COR-L47 (cell line): ENCODE data around the gene SLC48A1.

ENCODE experiments used
- DNase-seq: peaks from one replicate; lab custom pipeline; 2025; lab: John Stamatoyannopoulos, UW

The SLC48A1 gene

DNA sequence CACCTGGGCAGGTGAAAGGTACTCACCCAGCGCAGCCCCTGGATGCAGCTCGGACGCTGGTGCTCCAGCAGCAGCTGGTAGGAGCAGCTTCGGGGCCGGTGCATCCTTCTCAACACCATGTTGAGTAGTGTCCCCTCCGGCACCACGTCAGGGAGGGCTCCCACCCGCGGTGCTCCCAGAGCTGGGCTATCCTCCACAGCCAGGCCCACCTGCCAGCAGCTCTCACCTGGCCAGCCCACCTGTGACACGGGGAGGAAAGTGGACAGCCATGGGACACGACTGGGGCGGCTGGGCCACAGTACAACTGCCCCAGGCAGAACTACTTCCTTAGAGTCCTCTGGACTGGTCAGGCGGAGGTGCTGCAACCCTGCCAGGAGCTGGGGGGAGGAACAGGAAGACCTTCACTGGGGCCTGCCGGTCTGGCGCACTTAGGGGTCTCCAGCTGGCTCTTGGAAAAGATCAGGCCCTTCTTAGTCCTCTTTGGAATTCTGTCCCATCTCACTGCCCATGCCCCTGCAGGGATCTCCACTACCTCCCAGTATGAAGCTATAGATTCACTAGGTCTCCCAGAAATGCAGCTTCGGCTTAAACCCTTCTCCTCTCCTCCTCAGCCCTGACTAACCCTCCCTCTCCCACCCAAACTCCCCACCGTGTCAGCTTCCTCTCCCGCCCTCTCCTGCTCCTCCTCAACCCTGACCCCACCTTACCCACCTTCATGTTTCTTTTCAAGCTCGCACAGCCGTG, 15.0 kb upstream of the SLC48A1 start:
- no peak for DNase-seq

DNA sequence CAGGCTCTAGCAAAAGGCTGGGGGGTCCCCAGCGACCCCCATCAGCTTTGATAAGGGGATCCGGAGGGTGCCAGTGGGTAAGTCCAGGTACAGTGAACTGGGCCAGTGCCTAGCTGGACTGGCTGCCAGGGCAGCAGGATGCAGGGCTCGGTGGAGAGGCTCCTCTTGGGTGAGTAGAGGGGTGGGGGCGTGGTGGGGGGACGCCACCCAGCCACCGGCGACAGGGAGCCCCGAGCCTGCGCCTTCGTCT, 14.5 kb upstream of the SLC48A1 start:
- no peak for DNase-seq

DNA sequence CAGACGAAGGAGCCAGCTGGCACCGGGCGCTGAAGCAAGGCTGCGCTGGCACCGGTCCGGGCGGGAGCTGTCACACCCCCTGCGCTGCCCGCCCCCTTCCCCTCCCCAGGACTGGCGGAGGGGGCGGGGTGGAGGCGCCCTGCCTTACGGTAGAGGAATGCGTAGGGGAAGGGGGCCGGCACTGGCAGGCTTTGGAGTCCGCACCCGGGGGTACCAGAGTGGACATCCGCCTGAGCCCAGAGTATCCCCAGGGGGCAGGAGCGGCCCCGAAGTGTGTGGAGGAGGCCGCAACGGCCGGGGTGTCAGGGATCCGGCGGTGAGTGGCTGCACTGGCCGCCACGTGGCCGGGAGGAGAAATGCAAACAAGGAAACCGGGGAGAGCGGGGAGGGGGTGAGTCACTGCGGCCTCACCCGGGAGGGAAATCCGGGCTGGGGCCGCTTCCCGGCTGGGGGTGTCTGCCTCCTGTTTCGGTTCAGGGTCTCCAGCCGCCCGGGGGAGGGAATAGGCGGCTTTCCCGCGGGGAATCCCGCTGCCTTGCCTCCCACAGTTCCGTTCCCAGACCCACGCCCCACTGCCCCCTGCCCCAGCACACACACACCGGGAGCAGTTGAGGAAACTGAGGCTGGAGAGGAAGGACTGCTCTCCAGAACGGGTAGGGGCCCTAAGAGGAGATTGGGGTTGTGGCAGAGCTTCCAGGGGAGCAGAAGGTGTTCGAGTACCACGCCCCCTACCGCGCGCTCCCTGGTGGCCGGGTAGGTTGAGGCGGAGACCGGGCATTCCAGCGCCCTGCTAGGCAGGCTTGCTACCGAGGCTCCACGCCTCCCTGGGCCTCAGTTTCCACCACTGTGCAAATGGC, 14.0 kb upstream of the SLC48A1 start, which contains the start of gene RAPGEF3:
Gene RAPGEF3 (minus strand): TSS at position 47 of the 857 bp plus-strand sequence. CDS start 324 bp downstream, outside the sequence.
- peak; percentile 80 for DNase-seq

DNA sequence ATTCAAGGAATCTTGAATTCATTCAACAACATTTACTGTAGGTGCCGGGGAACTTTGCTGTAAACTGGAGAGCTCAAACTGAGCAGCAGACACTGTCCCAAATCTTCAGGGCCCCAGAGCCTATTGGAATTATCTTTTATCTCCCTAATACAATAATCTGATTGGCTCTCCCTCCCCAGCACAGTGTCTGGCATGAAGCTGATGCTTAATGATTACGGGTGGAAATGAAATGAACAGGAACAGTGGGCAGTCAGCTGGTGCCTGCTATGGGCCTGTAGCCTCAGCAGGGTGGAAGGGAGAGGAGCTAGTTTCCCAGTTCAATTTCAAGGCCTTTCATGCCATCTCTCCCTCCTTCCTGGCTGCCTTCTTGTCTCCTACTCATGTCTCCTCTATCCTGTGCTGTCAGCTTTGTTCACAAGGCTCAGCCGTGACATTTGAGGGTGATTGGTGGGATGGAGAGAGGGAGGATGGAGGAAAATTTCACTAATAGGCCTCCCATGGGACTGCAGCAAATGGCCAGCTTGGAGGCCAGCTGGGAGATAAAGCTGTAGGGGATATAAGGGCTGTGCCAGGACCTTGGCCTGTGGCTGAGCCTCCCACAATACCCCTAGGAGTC, 10.1 kb upstream of the SLC48A1 start:
- DNase-seq, result no peak

DNA sequence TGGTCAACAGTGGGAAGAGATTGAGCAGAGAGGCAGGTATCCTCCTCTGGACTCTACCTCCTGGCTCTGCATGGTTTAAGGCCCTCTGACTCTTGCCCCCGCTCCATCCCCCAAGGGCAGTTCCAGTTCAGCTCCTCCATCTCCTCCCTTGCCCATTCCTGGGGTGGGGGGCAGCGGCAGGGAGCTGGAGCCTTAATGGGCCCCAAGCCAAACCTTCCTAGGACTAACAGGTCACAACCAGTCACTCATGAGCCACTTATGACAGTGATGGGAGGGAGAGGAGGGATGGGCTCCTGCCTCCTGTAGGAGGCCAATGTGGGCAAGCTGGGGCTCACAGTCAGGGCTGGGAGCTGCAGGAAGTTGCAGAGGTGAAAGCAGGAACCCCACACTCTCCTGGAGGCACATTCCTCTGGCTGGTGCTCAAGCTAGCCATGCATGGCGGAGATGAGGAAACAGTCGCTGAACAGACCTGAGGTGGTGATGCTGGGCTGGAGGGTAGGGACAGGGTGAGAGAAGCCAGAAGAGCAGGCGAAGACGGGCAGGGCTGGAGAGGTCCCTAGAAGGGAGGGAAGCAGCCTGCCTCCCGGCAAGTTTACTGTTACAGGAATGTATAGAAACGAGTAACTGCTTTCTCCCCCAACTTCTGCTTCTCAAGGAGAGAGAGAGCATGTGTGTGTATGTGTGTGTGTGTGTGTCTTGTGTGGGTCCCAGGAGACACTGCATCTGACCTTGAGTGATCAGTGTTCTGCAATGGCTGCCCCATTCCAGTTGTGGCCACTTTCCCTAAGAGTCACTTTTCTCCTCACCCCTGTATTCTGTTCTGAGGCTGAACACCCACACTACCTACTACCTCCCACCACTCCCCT, 9.3 kb upstream of the SLC48A1 start:
- DNase-seq, result no peak

DNA sequence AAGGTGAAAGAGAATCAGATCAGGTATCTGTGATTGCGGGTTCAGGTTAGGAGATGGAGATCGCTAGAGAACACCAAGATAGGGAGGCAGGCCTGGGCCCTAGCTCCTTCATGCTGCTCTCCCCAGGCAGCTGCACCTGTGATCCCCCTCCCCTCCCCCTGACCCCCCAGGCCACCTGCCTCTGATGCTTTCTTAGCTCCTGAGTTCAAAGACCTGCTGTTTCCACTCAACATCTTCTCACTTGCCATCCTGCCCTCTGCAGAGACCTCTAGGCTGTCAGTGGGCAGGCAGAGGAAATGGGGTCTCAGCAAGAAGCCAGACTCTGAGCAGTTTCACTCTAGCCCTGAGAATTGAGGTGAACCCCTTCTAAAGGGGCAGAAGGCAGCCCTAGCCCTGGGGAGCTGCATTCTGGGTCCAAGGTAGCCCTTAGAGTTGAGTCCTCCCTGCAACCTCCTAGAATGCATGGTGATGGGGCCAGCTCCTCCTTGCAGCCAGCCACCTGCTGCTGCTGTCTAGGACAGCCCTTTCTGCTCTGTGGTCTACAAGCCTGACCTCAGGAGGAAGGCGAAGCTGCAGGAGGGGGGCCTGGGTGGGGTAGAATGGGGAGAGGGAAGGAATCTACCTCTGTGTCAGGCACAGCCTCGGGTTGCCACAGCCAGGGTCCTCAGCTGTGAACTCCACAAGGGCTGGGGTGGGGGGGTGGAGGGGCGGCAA, 6.4 kb upstream of the SLC48A1 start:
- no peak for DNase-seq

DNA sequence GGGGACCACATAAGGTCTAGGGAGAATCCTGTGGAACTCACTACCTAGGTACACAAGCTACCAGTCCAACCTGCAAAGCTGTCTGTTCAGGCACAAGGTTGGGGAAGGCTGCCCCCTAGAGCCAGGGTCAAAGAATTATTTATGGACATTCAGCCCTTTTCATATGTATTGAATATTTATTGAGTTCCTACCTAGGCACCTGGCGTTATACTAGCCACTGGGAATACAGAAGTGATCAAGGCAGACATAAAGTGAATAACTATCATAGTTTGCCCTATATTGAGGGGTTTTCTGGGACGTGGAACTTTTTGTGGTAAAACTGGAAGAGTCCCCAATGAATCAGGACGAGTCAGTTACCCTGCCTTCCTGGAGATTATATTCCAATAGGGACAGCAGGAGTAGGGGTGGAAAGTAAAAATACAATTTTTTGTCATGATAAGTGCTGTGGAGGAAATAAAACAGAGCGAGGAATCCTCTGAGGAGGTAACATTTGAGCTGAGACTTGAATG, 5.8 kb upstream of the SLC48A1 start:
- DNase-seq, result peak; percentile 49

DNA sequence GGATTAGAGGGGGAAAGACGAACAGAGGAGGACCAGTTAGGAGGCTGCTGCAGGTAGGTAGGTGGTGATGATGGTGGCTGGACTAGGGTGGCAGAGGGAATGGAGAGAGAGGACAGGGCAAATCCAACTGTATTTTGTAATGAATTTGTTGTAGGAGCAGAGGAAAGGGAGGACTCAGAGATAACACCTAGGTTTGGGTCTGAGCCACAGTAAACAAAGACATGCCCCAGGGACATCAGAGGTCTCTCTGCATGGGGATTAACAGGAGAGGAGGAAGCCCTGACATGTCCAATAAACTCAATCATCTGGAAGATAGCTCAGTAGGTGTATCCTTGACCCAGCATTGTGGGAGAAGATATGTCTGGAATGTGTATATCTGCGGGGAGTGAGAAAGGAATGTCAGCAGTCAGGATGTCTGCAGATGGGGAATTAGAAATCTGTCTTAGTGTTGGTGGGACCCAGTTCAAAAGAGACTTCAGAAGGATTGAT, 4.7 kb upstream of the SLC48A1 start:
- no peak for DNase-seq

DNA sequence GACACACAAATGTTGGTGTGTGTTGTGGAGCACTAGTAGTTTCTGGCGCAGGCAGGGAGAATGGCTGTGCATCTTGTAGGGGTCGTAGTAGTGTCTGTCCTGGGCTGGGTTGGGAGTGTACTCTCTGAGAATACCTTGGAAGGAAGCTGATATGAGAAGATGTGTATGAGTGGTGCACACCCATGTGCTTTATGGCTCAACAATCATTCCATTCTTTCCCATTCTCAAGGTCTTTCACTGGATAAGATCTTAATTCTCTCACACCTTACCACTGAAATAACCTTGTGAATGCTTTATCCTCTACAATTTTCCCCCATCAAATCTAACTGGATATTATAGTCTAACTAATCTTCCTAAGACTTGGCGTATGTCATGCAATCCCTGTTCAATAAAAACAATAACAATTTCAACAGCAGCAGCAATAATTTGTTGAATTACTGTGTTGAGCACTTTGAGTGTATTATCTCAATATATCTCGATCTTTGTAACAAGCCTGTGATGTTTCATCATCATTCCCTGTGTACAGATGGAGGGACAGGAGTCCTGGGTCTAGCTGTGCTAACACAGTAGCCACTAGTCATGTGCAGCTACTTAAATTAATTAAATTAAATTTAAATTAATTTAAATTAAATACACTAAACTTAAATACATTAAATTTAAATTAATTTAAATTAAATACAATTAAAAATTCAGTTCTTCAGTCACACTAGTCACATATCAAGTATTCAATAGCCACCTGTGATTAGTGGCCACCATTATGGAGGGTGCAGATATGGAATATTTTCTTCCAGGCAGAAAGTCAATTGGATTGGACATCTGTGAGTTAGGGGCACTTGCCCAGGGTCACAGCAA, 3.6 kb upstream of the SLC48A1 start:
- DNase-seq, result no peak

DNA sequence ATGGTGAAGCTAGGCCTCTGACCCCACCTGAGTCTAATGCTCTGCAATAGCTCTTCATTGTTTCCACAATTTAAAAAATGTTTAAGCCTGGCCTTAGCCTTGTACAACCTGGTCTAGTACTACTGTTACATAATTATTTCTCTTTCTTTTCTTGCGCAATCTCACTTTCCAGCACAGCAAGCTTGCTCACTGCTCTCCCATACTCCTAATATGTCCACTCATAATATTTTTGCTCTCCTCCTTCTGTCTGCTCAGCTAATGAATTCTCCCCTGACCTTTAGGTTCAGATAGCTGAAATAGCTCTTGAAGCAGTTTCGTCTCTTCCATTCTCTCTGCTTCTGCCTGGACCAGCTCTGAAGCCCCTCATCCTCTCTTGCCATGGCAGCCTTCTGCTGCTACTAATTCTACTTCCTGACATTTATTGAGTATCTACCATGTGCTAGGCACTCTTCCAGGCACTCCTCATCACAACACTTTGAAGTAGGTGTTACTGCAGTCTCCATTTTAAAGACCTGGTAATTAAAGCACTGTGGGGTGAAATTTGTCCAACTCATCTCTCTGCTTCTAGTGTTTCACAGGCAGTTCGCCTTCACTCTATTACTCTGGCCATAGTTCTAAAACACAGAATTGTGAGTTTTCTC, 2.8 kb upstream of the SLC48A1 start:
- DNase-seq, result no peak

DNA sequence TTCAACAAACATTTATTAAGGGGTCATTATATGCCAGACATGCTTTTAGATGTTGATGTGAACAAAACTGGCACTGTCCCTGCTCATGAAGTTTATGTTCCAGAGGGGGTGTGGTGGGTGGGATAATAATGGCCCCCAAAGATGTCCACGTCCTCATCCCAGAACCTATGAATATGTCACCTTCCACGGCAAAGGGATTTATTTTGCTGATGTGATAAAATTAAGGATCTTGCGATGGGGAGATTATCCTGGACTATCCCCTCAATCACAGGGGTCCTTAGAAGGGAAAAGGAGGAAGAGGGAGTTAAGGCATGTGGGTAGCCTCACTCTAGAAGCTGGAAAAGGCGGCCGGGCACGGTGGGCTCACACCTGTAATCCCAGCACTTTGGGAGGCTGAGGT, 1.7 kb upstream of the SLC48A1 start:
- no peak for DNase-seq

DNA sequence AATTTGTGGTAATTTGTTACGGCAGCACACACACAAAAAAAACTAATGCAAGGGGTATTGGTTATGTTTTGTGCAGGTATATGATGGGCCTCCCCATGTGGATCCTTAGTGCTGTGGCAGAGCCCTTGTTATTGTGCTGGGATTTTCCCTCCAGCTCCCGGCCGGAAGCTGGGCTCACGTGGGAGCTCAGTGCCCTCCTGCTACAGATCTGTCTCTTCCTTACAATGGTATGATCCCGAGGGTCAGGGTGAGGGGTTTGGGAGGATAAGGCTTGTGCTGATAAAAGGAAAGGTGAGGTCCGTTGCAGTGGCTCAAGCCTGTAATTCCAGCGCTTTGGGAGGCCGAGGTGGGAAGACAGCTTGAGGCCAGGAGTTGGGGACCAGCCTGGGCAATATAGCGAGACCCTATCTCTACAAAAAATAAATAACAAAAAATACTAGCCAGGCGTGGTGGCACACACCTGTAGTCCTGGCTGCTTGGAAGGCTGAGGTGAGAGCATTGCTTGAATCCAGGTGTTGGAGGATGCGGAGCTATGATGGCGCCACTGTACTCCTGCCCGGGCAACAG, 861 bp upstream of the SLC48A1 start:
- DNase-seq, result no peak

DNA sequence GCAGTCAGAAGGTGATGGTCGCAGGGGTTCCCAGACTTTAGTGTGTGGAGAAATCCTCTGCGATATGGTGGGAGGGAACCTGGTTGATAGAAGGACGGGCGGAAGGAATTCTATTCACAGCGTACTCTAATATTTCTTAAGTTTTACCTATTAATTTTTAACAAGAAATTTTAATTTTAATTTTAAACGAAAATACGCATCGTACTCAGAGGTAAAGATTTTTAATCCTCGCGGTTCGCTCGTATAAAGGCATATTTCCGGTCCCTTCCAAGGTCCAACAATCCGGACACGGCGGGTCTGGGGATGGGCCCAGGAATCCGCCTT, 338 bp upstream of the SLC48A1 start:
- no peak for DNase-seq

DNA sequence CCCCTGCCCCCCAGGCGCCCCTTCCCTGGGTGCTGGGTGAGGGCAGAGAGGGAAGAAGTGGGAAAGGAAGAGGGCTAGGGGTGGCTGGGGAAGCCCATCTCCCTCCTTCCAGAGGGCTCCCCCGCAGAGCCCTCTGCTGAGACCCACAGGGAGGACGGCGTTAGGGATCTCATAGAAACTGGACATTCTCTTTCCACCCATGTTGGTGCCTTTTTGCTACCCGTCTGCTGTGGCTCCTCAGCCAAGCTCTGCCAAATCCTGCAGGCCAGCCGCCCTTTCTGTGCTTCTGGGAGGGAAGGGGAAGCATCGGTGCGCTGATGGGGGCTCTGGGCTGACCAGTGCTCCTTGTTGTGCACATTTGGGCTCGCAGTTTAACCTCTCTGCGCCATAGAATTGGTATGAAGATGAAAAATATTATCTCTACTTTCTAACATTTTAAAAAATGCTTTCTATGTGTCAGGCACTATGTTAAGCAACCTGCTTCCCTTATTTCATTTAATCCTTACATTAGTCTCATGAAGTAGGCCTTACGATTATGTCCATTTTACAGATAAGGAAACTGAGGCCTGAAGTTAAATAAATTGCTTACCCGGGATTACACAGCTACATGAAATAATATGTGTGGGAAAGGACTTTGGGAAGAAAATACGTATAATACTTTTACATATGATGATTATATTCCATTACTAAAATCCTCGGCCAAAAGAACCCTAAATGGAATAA, 981 bp downstream of the SLC48A1 start:
- DNase-seq, result no peak

DNA sequence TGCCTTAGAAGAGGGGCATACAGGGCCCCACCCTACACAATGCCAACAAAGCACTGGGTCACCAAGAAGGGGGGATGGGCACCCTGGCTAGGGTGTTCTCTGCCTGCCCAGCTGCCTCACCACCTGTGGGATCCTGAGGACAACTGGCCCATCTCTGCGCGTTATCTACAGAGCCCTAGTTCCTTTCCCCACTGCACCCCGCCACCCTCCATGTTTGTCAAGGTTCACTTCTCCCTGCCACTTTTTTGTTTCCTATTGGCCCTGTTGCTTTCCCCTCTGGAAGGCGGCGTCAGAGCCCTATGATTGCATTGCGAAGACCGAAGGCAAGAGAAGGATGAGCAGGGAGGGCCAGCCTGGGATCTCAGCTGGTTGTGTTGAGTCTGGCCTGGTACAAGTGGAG, 1.6 kb downstream of the SLC48A1 start:
- no peak for DNase-seq

DNA sequence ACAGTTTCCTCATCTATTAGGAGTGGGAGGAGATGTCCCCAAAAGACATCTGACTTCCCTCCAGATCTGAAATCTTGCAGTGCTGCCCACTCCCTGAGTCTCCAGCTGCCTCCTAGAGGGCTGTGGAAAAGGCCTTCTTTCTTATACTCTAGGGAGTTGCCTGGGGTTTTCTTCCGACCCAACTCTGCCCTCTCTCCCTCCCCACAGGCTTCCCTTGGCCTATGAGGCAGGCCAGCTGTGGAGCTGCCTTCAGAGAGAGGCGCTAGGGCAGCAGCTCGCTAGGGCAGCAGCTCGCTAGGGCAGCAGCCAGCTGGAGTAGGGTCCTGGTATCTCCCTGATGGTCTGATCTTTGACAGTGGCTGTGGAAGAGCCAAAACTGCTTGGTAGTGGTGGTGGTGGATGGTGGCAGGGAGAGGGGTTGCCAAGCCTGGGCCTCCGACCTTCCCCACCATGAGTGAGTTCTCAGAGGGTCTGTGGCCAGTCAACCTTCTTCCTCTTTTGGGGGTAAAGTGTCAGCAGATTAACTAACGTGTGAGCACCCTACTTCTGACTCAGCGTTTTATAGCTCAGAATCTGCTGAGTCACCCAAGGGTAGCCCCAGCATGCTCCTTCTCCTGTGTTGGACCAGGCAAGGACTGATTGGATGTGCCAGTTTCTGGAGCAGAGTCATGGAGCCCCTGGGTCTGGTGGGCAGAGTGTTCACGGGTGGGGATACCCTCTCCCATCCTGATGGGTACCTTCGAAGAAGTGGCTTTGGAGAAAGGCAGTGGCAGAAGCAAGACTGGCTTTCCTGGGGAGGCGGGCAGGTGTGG, 2.3 kb downstream of the SLC48A1 start:
- no peak for DNase-seq

DNA sequence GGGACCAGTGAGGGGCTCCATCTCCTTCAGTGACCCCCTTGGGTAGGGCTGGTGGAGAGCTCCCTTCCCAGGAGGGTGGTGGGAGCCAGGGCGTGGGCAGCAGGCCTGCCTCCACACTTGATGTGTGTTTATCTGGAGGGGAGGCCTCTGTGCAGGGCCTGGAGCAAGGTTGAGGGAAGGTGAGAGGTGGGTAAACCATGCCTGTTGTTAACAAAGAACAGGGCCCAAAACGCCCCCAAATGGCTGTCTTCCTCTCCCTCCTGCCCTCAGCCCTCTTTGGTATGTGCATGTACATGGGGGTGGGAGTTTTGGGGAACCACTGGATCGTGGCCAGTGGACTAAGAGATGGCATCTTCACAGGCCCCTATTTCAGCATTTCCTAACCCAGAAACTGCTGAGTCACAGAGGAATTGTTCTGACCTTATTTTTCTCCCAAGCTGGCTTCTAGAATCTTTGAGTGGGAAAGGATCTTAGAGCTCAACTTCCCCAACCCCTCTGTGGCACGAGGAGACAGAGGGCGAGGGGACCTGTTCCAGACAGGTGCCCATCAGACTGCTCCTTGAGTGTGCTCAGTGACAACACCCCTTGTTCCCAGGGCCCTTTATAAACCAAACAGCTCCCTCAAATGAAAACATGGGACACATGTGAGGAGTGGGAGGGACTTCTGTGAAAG, 3.6 kb downstream of the SLC48A1 start:
- no peak for DNase-seq
